Astrocyte (in vitro differentiated cells and primary cell): Measurements from ENCODE around the gene RHOB. TPM values are rescaled to one million over a fixed set of nuclear protein-coding genes. Genes with fewer than 3 reads are reported as not detected.

Experiments used
- DNase-seq: peaks from one replicate; pipeline ENCODE4 v3.0.0-alpha.2; 2010; ENCODE audit warnings: low read depth
- FAIRE-seq: peaks from 2 replicates; lab custom pipeline; 2011; peaks lifted over from hg19 to GRCh38; lab: Jason Lieb, UNC
- H2AFZ ChIP-seq: 2 replicates; pipeline ENCODE4 v1.6.0; 2012; ENCODE audit warnings: low read depth, low read length, inconsistent platforms
- H3K27ac ChIP-seq: 2 replicates; pipeline ENCODE4 v1.5.1; 2011; ENCODE audit warnings: low read depth, low read length, inconsistent platforms
- H3K27me3 ChIP-seq: 2 replicates; pipeline ENCODE4 v1.6.0; 2011; ENCODE audit warnings: low read length, inconsistent platforms; ENCODE audit not compliant: insufficient read depth
- H3K36me3 ChIP-seq: 2 replicates; pipeline ENCODE4 v1.5.1; 2011; ENCODE audit warnings: low read length, inconsistent platforms; ENCODE audit not compliant: insufficient read depth
- H3K4me1 ChIP-seq: 2 replicates; pipeline ENCODE4 v1.5.1; 2011; ENCODE audit warnings: low read length, inconsistent platforms; ENCODE audit not compliant: insufficient read depth
- H3K4me2 ChIP-seq: 2 replicates; pipeline ENCODE4 v1.6.0; 2012; ENCODE audit warnings: low read length, inconsistent platforms
- H3K4me3 ChIP-seq: 2 replicates; pipeline ENCODE4 v1.5.1; 2011; ENCODE audit warnings: low read depth, mild to moderate bottlenecking, low read length, inconsistent platforms; ENCODE audit not compliant: insufficient read depth
- H3K79me2 ChIP-seq: 2 replicates; pipeline ENCODE4 v1.6.0; 2012; ENCODE audit warnings: mild to moderate bottlenecking, low read length, inconsistent platforms; ENCODE audit not compliant: insufficient read depth
- H3K9ac ChIP-seq: 2 replicates; pipeline ENCODE4 v1.6.0; 2012; ENCODE audit warnings: mild to moderate bottlenecking, low read length, inconsistent platforms
- H3K9me3 ChIP-seq: 2 replicates; pipeline ENCODE4 v1.5.1; 2012; ENCODE audit warnings: low read depth, mild to moderate bottlenecking, low read length, inconsistent platforms; ENCODE audit not compliant: insufficient read depth
- H4K20me1 ChIP-seq: 2 replicates; pipeline ENCODE4 v1.6.0; 2012; ENCODE audit warnings: low read length, inconsistent platforms; ENCODE audit not compliant: insufficient read depth
- H3K27ac Mint-ChIP-seq: one replicate; pipeline ENCODE4 v1.8.0; 2021; ENCODE audit warnings: mild to moderate bottlenecking, mixed read lengths; ENCODE audit not compliant: unreplicated experiment
- H3K27me3 Mint-ChIP-seq: one replicate; pipeline ENCODE4 v1.8.0; 2021; ENCODE audit warnings: low read depth, mixed read lengths; ENCODE audit not compliant: unreplicated experiment
- H3K36me3 Mint-ChIP-seq: one replicate; pipeline ENCODE4 v1.8.0; 2021; ENCODE audit warnings: low read depth, mixed read lengths; ENCODE audit not compliant: unreplicated experiment
- H3K4me1 Mint-ChIP-seq: one replicate; pipeline ENCODE4 v1.8.0; 2021; ENCODE audit warnings: low read depth, mixed read lengths; ENCODE audit not compliant: unreplicated experiment
- H3K4me3 Mint-ChIP-seq: one replicate; pipeline ENCODE4 v1.8.0; 2021; ENCODE audit warnings: mild to moderate bottlenecking, moderate library complexity, mixed read lengths; ENCODE audit not compliant: unreplicated experiment
- H3K9me3 Mint-ChIP-seq: one replicate; pipeline ENCODE4 v1.8.0; 2021; ENCODE audit warnings: mild to moderate bottlenecking, mixed read lengths; ENCODE audit not compliant: unreplicated experiment
- CTCF ChIP-seq: IDR thresholded peaks from 2 replicates; pipeline ENCODE4 v1.5.1; 2011; ENCODE audit warnings: low read depth, mild to moderate bottlenecking, inconsistent platforms, low read length, moderate library complexity; ENCODE audit not compliant: insufficient read depth
- EZH2 ChIP-seq: IDR thresholded peaks from 2 replicates; pipeline ENCODE4 v1.6.1; 2012; ENCODE audit warnings: mild to moderate bottlenecking, low read length, inconsistent platforms; ENCODE audit not compliant: insufficient read depth
- total RNA-seq: library from RNA; stranded (reverse); gene quantifications from 2 replicates; pipeline ENCODE4 v1.2.1, GENCODE V29; 2021

The RHOB gene
- total RNA-seq, 1 donor from 2014 or later: 161 TPM

DNA sequence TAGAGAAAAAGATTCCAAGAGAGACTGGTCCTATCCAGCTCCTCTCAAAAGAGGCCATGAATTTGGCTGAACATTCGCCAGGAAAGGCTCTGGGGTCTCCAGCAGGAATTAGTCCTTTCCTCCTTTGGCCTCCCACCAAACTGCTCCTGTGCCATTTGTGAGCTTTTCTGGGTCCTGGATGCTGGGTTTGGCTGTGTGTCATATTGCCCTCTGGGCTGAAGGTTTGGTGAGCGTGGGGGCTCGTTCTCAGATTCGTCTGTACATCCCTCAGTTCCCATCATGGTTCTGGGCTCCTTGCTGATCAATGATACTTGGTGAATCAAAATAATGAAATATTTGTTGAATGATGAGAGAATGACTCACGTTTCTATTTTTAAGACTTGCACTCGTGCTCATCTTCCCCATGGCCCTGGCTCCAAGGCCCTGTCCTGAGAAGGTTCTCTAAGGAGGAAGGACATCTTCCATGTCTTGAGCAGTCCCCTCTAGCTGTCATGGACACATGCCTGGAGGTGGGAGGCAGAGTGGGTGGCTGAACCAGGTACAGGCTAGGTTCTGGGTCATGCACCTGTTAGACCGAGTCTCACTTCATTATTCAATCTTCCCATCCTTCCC lies 47.8 kb upstream of the RHOB start:
- Mint-ChIP-seq H3K36me3 (no peaks in the 10 kb centered on the region), H3K4me3 (peak overlapping the region; percentile 47), H3K27ac (peak overlapping the region; percentile 70), H3K27me3 (peaks cover 15% of the 10 kb centered on the region), H3K4me1 (no peaks in the 10 kb centered on the region), H3K9me3 (peaks cover 2% of the 10 kb centered on the region)
- Histone ChIP-seq H3K79me2 (no peaks in the 10 kb centered on the region), H2AFZ (no peak overlapping the region), H4K20me1 (no peaks in the 10 kb centered on the region), H3K36me3 (no peaks in the 10 kb centered on the region), H3K27ac (no peak overlapping the region), H3K4me2 (no peak overlapping the region), H3K27me3 (peaks cover 7% of the 10 kb centered on the region), H3K9ac (no peak overlapping the region), H3K4me3 (no peak overlapping the region), H3K9me3 (no peaks in the 10 kb centered on the region), H3K4me1 (no peaks in the 10 kb centered on the region)
- DNase-seq (no peak), FAIRE-seq (no peak)
- TF ChIP-seq CTCF: no peak
- no peak for TF ChIP-seq EZH2

DNA sequence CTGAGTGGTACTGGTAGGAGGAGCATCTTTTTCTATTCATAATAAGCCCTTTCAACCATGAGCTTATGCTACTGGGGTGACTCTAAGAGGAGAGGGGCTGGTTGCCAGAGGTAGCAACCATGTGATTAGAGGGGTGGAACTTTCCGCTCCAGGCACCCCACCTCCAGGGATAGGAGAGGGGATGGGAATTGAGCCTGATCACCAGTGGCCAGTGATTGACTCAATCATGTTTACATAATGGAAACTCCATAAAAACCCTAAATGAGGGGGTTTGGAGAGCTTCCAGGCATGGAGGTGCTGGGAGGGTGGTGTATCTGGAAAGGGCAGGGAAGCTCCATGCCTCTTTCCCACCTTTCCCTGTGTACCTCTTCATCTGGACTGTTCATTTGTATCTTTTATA lies 46.6 kb upstream of the RHOB start:
- Mint-ChIP-seq H3K27ac (no peak overlapping the region), H3K4me3 (no peak overlapping the region), H3K4me1 (no peaks in the 10 kb centered on the region), H3K9me3 (peaks cover 2% of the 10 kb centered on the region), H3K27me3 (peaks cover 12% of the 10 kb centered on the region), H3K36me3 (no peaks in the 10 kb centered on the region)
- Histone ChIP-seq H3K4me1 (no peaks in the 10 kb centered on the region), H3K36me3 (no peaks in the 10 kb centered on the region), H3K27me3 (peaks cover 4% of the 10 kb centered on the region), H3K79me2 (no peaks in the 10 kb centered on the region), H2AFZ (no peak overlapping the region), H4K20me1 (no peaks in the 10 kb centered on the region), H3K9ac (no peak overlapping the region), H3K27ac (no peak overlapping the region), H3K4me2 (no peak overlapping the region), H3K9me3 (no peaks in the 10 kb centered on the region), H3K4me3 (no peak overlapping the region)
- FAIRE-seq (no peak), DNase-seq (no peak)
- TF ChIP-seq EZH2 (no peak), CTCF (no peak)

- Histone ChIP-seq H3K9me3 (no peaks in the 10 kb centered on the region), H3K27ac (no peak overlapping the region), H3K36me3 (no peaks in the 10 kb centered on the region), H4K20me1 (no peaks in the 10 kb centered on the region), H3K4me3 (no peak overlapping the region), H3K9ac (no peak overlapping the region), H3K4me1 (no peaks in the 10 kb centered on the region), H3K4me2 (no peak overlapping the region), H3K79me2 (no peaks in the 10 kb centered on the region), H3K27me3 (peaks cover 4% of the 10 kb centered on the region), H2AFZ (no peak overlapping the region)
- Mint-ChIP-seq H3K4me3 (no peak overlapping the region), H3K36me3 (no peaks in the 10 kb centered on the region), H3K27ac (no peak overlapping the region), H3K27me3 (peaks cover 12% of the 10 kb centered on the region), H3K9me3 (peaks cover 2% of the 10 kb centered on the region), H3K4me1 (no peaks in the 10 kb centered on the region)
- TF ChIP-seq CTCF (no peak), EZH2 (no peak)
- no peak for DNase-seq
- FAIRE-seq: no peak
These were observed 45.9 kb upstream of the RHOB start for GRCh38 chr2:20400787-20401488.
